NB4 (cell line): ENCODE measurements around the gene MMEL1.

ENCODE experiments used
- DNase-seq: peaks from one replicate; pipeline ENCODE4 v3.0.0; 2010; ENCODE audit warnings: low read depth
- H3K4me3 ChIP-seq: one replicate; pipeline ENCODE4 v1.5.1; 2011; ENCODE audit warnings: mild to moderate bottlenecking, low read depth, low read length, moderate library complexity
- MAX ChIP-seq: IDR thresholded peaks from 2 replicates; pipeline ENCODE4 v1.6.1; 2011; ENCODE audit warnings: low read depth, low read length
- MYC ChIP-seq: IDR thresholded peaks from 2 replicates; pipeline ENCODE4 v1.6.1; 2011; ENCODE audit warnings: low read depth, low read length
- POLR2A ChIP-seq: IDR thresholded peaks from 2 replicates; pipeline ENCODE4 v1.6.1; 2011; ENCODE audit warnings: mild to moderate bottlenecking; ENCODE audit not compliant: insufficient read length; ENCODE audit errors: extremely low read depth
- TF ChIP-seq, protein P1 (sequence below): IDR thresholded peaks from one replicate; pipeline ENCODE4 v1.5.1; 2012; ENCODE audit warnings: low read depth, low read length

MMEL1 gene

GRCh38 chr1:2604156-2604843, 28.5 kb downstream of the MMEL1 start:
- no peak for DNase-seq
- no peak overlapping the region for H3K4me3 ChIP-seq
- TF ChIP-seq, protein P1, sequence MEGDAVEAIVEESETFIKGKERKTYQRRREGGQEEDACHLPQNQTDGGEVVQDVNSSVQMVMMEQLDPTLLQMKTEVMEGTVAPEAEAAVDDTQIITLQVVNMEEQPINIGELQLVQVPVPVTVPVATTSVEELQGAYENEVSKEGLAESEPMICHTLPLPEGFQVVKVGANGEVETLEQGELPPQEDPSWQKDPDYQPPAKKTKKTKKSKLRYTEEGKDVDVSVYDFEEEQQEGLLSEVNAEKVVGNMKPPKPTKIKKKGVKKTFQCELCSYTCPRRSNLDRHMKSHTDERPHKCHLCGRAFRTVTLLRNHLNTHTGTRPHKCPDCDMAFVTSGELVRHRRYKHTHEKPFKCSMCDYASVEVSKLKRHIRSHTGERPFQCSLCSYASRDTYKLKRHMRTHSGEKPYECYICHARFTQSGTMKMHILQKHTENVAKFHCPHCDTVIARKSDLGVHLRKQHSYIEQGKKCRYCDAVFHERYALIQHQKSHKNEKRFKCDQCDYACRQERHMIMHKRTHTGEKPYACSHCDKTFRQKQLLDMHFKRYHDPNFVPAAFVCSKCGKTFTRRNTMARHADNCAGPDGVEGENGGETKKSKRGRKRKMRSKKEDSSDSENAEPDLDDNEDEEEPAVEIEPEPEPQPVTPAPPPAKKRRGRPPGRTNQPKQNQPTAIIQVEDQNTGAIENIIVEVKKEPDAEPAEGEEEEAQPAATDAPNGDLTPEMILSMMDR: no peak
- TF ChIP-seq MAX (no peak), MYC (no peak), POLR2A (no peak)

- no peak for TF ChIP-seq MAX
- TF ChIP-seq POLR2A: no peak
- TF ChIP-seq MYC: no peak
- TF ChIP-seq, protein P1: no peak
- H3K4me3 ChIP-seq: no peak overlapping the region
- no peak for DNase-seq
These were observed 29.2 kb downstream of the MMEL1 start for GRCh38 chr1:2603521-2604155.

- DNase-seq: no peak
- H3K4me3 ChIP-seq: no peak overlapping the region
- TF ChIP-seq POLR2A (no peak), MAX (no peak), MYC (no peak)
- TF ChIP-seq, protein P1: no peak
These were observed 29.8 kb downstream of the MMEL1 start for GRCh38 chr1:2602866-2603520.

DNA sequence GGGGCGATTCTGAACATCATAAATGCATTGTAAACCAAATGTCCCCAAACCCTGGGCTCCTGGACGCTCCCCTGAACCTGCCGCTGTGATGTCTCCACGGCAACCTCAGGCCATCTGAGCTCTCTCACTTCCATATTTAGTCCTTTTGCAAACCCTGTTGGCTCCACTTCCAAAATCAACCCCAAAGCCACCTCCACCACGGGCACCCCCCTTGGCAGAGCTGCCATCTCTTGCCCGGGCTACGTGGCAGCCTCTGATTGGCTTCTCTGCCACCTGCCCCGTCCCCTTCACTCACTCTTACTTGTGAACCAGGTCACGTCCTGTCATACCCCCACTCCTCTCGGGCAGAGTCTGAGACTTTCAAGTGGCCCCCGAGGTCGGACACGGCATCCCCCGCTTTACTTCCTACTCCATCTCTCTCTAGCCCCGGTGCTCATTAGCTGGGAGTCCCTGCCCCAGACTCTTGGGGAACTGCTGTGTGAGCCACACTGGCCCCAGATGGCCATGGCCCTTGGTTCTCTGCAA, 30.4 kb downstream of the MMEL1 start:
- no peak overlapping the region for H3K4me3 ChIP-seq
- TF ChIP-seq POLR2A (no peak), MYC (no peak), MAX (no peak)
- TF ChIP-seq, protein P1: no peak
- DNase-seq: no peak

DNA sequence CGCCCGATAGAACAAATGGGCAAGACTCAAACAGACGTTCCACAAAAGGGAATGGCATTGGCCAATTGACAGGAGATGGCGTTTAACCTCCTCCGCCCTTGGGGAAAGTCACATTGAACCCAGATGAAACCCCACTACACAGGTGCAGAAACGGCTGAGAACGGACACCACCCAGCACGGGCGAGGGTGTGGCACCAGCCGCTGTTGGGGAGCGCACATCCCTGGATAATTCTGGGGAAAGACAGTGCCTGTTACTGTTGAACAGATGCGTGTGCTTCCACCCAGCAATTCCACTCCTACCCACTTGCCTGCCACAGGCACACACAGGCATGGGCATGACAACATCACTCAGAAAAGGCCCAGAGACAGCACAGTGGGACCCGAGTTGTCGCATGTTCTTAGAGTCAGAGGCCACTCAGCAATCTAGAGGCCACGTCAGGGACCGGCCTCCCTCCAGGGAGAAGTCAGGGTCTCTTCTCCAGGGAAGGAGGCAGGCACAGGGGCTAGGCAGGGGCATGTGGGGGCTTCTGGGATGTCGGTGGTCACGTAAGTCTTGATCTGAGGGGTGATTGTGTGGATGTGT, 31.0 kb downstream of the MMEL1 start:
- no peak overlapping the region for H3K4me3 ChIP-seq
- DNase-seq: no peak
- TF ChIP-seq MYC (no peak), POLR2A (no peak), MAX (no peak)
- TF ChIP-seq, protein P1: no peak
